ENCODE measurements around the gene REG3A. TPM values are rescaled to one million over a fixed set of nuclear protein-coding genes. Genes with fewer than 3 reads are reported as not detected.

The REG3A gene
- total RNA-seq, 1 donor from 2014 or later: not detected

DNA sequence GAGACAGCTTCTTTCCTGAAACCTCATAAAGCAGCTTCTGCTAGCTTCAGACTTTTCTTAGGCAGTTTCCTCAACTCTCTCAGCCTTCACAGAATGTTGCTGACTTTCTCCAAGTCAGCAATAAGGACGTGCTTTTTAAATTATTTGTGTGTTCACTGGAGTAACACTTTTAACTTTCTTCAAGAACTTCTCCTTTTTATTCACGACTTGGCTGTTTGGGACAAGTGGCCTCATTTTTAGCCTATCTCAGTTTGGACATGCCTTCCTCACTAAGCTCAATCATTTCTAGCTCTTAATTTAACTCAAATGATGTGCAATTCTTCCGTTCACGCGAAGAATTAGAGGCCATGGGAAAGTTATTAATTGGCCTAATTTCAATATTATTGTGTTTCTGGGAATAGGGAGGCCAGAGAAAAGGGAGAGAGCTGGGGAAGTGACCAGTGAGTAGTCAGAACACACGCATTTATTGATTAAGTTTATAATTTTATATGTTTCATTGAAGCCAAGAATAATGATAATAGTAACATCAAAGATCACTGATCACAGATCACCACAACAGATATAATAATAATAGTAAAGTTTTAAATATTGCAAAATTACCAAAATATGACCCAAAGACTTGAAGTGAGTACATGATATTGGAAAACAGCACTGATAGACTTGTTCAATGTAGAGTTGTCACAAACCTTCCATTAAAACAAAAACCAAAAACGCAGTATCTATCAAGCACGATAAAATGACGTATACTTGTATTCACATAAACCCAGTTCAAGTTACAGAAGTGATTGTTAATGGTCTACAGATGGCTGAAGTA is 34.4 kb downstream of the REG3A start:
- DNase-seq (ENCODE audit: low spot score): no peak
- intact Hi-C loops (cut with DNase I): no loop called here

GRCh38 chr2:79122676-79123075 is 36.9 kb downstream of the REG3A start:
- intact Hi-C loops (cut with DNase I): no loop called here
- DNase-seq (ENCODE audit: low spot score): no peak

DNA sequence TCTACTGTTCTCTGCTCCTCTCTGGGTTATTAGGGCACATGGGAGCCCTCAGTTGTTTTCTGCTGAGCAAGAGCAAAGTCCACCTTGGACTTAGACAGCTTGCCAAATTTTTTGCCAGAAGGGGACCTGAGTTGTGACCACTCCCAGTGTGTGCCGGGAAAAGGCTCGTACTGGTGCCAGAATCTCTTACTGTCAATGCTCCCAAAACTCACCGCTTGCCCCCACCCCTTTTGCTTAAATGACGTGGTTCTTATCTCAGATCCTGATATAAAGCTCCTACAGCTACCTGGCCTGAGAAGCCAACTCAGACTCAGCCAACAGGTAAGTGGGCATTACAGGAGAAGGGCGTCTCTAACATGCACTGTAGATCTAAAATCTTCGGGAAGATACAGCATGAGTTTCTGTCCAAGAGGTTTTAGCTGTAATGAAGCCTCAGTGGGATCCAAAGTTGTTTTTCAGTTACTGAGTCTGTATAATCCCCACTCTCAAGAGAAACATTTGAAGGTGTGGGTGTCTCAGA is 39.3 kb downstream of the REG3A start, which contains the start of gene REG1A:
REG1A (plus strand) TSS at position 295 of the 520 bp plus-strand sequence. CDS start 374 bp downstream, outside the sequence.
- intact Hi-C loops (cut with DNase I): no loop called here
- DNase-seq (ENCODE audit: low spot score): no peak

DNA sequence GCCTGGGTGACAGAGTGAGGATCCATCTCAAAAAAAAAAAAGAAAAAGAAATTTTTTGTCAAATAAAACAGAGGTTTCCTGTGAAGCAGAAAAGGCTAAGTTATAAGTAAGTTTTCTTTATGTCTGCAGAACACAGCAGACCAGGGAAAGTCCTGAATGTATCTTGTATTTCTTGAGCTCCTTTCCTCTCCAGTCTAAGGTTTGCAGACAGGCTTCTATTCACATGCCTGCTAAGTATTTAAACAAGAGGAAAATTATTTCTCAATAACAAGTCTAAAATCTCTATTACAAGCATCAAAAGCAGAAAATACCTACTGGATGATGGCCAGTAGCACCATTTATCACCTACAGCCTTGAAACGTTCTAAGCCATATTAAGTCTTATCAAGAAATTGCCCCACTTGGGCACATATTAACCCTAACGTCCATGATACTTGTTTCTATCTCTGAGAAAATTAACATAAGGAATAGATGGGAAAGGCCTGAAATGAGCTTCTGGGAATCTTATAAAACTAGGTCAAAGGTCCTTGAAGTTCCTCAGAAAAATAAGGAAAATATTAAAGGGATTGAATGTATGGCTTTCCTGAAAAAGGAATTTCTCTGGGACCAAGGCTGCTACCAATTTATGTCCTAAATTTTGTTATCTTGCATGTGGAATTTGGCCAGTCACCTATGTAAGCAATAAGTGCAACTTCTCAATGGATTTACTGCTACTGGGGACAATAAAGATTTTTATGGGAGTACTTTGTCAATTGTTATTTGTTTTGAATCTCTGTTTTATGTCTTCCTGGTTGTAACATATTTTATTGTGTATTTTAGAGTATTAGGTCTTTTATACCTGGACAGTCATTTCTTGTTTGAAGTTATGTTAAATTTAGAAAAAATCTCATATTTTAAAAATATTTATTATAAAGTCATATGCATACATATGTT is 42.3 kb downstream of the REG3A start:
- intact Hi-C loops (cut with DNase I): no loop called here

DNA sequence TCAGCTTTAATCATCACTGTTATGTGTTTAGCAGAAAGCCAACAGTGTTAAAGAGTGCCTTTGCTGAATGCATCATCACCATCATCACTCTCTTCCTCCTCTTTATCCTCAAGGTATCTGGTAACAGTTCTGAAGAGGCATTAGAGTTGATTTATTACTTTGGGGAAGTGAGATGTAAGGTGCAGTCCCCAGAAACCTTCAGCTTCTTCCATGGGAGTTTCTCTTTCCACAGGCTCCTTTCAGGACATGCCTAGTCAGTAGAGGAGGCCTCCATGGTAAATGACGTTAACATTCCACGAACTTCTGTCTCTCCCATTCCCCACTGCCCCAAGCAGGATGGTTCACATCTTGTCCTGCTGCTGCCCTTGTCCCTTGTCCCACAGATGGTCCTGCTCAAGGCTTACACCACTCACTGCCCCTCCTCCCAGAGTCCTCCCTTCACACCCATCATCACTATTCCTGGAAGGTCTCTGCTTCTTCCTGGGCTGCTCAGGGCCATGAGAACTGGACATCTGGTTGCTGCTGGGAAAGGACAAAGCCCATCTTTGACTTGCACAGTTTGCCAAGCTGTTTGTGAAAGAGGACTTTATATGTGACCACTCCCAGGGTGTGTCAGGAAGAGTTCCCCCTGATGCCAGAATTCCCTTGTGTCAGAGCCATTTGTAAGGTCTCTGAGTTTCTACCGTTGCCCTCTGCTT is 44.6 kb downstream of the REG3A start:
- intact Hi-C loops (cut with DNase I): no loop called here
- DNase-seq (ENCODE audit: low spot score): no peak

More for the DNA sequence above, 42.3 kb downstream of the REG3A start:
- no peak for DNase-seq (ENCODE audit: low spot score)

- intact Hi-C loops (cut with DNase I): no loop called here
- DNase-seq (ENCODE audit: low spot score): no peak
These were observed 47.3 kb downstream of the REG3A start for GRCh38 chr2:79112269-79112668.

Other genes with a start within 250 kb of the REG3A start
- not detected for gene REG3G, start 134.1 kb downstream of the REG3A start, total RNA-seq
- not detected for gene REG1B, start 71.8 kb downstream of the REG3A start, total RNA-seq
- gene REG1A, start 39.3 kb downstream of the REG3A start, total RNA-seq: not detected